ENCODE results near the gene MGAT4C. TPM values are rescaled to one million over a fixed set of nuclear protein-coding genes. Genes with fewer than 3 reads are reported as not detected.

MGAT4C gene
- total RNA-seq, 1 donor from 2014 or later, result not detected

DNA sequence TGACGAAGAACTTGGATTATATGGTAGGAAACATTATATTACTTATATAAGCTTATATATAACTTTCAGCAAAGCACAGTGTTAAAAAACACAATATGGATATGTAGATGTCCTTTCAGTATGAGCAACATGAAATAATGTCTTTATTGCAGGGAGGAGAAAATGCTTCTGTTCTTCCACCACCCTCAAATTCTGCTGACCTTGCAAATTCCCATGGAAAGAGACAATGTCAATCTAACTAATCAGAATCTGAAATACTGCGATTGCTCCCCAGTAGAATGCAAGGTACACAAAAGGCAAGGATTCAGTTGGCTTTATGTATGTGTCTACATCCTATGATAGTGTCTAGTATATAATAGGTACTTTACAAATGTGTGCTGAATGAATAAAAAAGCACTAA, 26.4 kb downstream of the MGAT4C start:
- no peak for DNase-seq (ENCODE audit: low read depth)

DNA sequence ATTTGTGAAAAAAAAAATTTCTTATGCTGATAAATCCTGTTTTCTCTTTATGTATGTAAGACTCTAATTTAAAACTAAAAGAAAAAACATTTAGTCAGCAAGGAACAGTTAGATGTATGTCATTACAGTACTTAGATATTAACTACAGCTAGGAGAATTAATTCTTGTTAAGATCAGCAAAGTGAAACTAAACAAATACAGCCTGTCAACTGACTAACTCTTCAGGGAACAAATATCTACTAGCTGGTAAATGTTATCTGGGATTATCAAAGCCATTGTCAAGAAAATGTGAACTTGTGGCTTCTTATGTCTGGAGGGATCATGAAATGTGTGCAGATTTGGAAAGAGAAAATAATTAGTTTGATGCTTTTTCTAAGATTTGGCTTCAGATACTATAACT, 27.5 kb downstream of the MGAT4C start:
- peak; percentile 53 for DNase-seq (ENCODE audit: low read depth)

DNA sequence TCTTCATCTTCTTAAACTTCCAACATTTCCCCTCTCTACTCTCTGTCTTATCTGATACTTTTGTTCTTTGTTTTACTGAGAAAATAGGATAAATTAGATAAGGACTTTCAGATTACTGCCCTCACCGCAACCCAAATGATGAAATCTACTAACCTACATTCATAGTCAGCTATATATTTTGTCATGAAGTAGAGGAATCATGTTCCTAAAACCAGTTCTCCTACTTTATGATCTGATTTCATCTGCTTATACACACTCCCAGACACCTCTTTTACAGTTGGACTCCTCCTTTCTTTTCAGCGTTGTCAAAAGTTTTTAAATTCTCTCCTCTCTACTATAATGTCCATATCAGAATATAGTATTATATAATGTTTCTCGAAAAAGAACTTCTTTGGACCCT, 29.7 kb downstream of the MGAT4C start:
- no peak for DNase-seq (ENCODE audit: low read depth)

DNA sequence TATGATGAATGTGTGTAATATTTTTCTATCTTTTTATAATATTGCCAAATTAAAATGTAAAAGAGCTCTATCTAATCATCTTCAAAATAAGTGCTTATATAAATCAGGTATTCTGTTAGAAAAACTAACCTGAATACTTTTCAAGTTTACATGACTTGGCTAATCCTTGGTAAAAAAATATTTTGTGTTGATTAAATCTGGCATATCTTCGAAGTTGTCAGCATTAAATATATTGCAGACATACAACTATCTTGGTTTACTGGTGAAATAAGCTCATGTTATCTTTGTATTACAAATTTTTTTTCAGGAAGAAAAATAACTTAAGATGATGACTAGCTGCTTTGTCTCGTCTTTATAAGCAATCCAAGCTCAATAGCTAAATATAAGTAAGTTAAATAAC, 39.6 kb downstream of the MGAT4C start:
- DNase-seq (ENCODE audit: low read depth), result no peak

DNA sequence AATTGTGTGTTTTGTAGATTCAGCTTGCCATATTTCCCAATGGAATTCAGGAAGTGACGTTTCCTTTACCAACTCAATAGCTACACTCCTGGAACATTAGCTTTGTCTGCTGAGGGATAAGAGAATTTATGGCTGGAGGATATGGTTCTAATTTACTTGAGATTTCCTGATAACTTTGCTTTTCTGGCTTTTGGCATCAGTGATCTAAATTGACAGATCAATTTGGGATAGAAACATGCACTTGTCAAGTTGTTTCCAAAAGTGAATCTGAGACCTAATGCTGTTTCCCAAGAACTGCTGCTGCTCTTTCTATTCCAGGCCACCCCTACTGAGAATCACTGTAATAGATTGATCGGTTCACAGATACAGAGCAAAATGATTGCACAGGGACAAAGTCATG, 43.2 kb downstream of the MGAT4C start:
- DNase-seq (ENCODE audit: low read depth), result no peak

DNA sequence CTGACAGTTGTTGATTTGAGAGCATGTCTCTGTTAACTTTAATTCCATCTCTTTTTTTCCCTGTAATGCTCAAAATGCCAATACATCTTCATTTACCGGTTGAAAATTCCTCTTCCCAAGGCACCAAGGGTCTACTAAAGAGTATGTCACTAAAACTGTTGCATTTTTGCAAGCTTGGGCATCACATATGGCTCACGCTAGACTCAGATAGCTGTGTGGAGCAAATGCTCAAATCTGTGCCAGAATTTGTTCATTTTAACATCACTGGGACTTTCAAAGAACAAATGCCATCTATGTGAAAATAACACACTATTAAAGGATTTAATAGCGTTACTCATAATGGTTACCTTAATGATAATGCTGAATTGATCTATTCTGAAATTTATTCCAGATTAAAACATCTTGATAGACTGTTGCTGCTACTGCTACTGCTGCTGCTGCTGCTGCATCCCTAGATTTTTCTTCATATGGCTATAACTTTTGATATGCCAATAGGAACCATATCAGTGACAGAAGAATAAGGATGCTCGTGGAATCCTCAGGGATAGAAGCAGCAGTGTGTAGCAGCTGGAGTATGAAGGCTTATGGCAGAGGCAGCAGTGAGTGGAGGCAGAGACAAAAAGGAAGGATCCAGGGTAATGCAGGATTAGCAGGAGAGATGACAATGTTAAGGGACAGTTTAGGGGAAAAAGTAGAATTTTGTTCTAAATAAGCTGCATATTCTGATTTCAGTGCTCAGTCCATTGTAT, 57.3 kb downstream of the MGAT4C start:
- no peak for DNase-seq (ENCODE audit: low read depth)

DNA sequence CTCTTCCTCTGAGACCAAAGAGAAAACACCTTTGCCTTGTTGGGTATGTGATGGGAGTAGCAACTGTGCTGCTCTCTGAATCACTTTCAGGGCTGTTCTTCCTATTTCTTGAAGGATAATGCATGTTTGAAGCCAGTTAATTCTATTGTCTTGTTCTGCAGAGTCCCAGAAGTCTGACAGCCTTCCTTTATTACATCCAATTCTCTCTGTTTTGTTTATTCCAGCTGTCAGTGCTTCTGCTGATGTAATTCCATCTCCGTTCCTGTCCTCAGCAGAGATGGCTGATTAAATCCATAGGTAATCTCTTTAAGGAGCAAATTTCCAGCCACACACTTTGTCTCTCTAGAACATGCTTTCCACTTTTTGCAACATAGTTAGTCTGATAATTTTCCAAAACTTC, 59.7 kb downstream of the MGAT4C start:
- no peak for DNase-seq (ENCODE audit: low read depth)

DNA sequence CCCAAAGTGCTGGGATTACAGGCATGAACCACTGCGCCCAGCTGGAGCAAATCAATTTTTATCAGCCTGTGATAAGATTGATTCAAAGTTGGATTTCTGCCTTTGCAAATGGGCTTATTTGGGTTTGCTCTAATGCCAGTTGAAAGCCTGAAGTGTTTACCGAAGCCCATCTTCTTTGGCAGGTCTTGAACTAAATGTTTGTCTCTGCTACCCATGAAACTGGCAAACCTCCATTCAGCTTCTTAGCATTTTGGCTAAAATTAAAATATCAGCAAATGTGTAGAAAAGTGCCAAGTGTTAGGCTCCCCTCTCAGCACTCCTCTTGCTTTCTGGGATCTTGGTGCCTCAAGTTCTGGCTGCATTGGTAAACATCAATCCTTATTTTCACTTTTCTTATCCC, 61.5 kb downstream of the MGAT4C start:
- no peak for DNase-seq (ENCODE audit: low read depth)

DNA sequence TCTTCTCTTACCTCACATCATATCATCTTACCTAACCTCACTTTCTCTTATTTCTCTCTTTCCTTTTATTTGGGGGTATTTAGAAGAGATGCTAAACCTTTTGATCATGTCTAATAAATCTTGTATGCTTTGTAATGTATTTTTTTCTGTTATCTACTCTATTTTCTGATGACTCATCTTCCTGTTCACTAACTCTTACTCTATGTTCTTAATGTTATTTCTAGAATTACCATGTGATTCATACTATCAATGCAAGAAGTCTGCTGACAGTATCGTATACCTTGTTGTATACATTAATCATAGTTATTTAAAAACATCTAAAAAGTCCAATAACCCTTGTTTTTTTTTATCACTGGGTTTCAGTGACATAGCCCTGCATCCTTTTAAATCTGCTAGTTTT, 62.3 kb downstream of the MGAT4C start:
- peak; percentile 14 for DNase-seq (ENCODE audit: low read depth)

DNA sequence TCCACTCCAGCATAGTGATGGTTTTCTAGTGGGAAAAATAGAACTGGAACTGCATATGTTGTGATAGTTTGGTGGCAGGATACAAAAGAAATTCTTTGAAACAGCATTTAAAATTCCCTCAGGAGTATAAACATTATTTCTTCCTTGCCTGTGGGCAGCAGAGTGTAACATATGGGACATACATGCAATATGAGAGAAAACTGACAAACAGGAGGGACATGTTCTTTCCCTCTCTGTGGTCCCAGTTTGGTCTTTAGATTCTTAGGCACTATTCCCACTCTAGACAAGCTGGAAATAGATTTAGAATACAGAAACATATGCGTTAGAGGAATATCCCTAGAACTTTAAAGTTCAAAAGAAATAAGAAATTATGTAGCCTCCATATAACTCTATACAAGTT, 68.0 kb downstream of the MGAT4C start:
- DNase-seq (ENCODE audit: low read depth), result no peak

DNA sequence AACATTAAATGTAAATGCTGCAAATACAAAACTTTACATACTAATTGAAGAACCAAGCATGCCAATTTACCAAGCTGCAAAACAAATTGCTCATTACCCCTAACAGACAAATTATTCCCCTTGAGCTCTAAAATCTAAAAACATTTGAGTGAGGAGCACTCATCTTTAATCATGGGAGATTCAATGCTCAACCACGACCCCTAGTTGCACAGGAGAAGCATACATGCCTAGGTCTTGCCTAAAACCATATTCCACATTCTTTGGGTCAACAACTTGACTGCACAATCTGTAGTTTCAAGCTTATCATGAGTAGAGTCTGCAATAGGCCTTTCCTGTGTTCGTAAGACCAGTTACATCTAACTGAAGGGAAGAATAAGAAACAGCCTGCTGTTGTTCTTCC, 69.7 kb downstream of the MGAT4C start:
- peak; percentile 3 for DNase-seq (ENCODE audit: low read depth)

DNA sequence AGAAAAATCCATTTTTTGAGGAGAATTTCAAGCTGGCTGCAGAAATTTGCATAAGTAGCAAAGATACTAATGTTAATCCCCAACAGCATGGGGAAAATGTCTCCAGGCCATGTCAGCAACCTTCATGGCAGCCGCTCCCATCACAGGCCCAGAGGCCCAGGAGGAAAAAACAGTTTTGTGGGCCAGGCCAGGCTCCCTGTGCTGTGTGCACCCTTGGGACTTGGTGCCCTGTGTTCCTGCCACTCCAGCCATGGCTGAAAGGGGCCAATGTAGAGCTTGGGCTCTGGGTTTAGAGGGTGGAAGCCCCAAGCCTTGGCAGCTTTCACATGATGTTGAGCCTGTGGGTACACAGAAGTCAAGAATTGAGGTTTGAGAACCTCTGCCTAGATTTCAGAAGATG, 76.3 kb downstream of the MGAT4C start:
- DNase-seq (ENCODE audit: low read depth), result no peak

DNA sequence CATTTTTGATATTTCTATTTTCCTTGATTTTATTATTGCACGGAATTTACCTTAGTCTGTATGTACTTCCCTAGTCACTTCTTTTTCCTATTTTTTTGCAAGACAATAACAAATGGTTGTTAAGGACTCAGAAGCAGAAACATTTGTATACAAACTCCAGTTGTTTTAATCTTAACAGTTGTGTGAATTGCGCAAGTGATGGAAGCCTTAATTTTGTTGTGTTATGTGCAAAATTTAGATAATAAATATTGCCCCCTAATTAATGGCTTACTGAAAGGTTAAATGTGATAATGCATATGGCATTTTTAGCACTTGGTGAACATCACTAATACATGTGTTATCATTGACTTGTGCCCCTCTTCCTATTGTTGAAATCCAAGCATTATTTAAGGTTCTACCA, 82.0 kb downstream of the MGAT4C start:
- DNase-seq (ENCODE audit: low read depth), result no peak

DNA sequence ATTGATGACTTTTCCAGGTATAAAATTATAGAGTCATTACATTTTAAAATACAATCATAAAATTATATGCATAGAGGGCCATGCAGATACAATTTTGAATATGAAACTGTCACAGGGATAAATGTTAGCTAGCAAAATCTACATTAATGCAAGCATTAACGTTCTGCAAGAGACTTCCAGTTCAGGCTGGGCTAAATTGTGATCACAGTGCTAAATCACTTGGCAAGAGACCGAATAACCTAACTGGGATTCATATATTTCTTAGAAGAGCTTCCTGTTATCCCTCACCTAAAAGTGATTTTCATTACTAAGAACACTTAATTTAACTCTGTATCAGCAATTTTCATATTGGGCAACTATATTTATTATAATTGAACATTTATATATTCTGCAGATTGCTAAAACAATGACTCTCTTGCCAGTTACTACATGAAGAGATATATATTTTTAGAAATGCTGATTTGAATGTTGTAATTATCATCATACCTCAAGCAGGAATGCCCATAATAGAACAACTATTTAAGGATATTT, 83.2 kb downstream of the MGAT4C start:
- DNase-seq (ENCODE audit: low read depth), result no peak

DNA sequence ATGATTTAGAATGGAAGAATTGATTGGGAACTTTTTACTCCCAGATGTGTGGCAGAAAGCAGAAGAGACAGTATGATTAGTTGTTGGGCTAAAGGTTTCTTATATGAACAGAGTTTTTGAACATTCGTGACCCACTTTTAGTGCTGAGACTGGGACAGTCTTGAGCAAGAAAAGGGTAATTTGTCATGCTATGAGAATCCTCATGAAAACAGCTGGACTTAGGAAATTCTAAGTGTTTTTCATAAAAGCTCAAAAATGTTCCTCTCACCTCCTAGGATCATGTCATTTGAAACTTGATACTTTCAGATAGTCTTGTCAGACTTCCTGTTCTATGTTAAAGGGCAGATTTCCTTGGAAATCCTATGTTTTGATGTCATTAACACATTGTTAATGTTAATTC, 86.1 kb downstream of the MGAT4C start:
- DNase-seq (ENCODE audit: low read depth), result no peak

DNA sequence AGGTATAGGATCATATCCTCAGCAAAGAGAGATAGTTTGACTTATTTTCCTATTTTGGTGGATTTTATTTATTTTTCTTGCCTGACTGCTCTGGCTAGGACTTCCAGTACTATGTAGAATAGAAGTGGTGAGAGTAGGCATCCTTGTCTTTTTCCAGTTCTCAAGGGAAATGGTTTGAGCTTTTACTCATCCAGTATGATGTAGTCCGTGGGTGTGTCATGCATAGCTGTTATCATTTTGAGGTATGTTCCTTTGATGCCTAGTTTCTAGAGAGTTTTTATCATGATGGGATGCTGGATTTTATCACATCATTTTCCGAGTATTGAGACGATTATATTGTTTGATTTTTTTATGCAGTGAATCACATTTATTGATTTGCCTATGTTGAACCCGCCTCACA, 97.2 kb downstream of the MGAT4C start:
- DNase-seq (ENCODE audit: low read depth), result no peak

DNA sequence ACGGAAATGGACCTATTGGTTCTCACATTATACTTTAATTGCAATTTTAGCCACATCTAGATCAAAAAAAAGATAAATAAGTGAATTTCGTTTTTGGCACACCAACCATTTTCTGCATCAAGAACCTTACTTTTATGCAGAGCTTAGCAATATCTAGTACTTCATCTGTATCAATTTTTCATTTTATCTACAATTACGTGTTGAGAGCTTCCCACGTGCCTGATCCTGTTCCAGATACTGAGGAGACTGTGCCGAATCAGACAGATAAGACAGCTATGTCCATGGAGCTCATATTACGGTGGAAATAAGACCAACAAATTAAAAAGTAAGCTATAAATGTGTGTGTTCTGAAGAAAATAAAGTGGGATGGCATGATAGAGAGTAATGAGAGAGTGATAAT, 101.6 kb downstream of the MGAT4C start:
- DNase-seq (ENCODE audit: low read depth), result no peak

DNA sequence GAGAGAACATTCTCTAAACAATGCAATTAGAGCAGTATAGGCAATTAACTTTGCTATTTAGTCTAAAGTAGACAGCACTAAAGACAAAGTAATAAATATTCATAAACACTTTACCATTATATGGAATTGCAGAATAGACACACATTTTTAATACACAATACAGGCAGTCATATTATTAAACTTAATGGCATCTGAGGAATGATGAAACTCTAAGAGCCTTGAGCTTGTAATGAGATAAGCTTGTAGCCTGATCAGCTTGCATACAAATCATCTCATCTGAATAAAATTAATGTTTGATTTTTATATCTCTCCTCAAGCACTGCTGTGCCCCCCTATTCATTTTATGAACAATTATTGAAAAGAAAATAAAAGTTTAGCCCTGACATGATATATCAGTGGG, 107.6 kb downstream of the MGAT4C start:
- DNase-seq (ENCODE audit: low read depth), result no peak

DNA sequence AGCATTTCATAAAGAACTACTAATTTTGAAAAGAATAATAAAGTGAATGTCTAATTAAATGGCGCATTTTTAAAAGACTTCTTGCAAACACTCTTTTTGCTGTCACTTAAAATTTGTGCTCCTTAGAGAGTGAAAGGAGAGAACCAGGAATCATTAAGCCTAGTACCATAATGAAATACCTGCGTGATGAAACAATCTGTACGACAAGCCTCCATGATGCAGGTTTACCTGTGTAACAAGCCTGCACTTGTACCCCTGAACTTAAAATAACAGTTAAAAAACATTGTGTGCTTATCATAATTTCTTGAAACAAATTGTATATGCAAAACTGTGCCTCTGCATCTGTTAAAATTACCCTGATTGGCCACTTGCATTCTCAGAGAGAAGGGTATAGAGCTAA, 108.1 kb downstream of the MGAT4C start:
- DNase-seq (ENCODE audit: low read depth), result no peak

DNA sequence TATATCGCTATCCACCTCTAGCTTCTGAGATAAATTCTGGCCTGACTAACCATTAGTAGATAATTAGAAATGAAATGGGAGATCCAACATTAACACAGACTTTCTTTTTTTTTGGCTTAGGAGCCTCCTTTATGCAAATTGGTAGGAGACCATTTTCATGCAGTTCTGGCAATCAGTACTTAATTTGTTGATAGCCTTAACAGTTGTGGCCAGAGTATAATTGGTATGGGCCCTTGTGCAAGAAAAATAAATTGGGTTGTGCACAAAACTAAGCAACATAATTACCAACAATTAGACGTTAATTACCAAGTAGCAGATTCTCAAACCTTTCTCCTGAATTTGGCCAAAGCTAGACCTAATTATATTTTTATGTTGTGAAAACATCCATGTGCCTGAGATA, 111.0 kb downstream of the MGAT4C start:
- no peak for DNase-seq (ENCODE audit: low read depth)

DNA sequence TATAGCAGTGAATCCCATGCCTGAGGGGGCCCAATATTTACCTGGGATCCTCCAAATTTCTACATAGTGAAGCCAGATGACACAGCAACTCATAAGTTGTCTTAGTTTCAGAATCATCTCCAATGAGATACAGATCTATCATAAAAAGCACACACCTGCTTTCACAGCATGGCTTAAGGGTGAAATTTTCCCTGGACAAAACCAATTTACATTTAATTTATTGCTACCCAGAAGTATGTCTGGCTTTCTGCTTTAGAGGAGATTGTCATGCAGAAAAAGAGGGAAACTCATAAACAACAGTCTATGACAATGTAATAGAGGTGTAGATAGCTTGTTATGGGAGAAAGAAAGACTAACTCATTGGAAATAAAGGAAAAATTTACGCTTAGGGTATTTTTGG, 113.0 kb downstream of the MGAT4C start:
- no peak for DNase-seq (ENCODE audit: low read depth)

DNA sequence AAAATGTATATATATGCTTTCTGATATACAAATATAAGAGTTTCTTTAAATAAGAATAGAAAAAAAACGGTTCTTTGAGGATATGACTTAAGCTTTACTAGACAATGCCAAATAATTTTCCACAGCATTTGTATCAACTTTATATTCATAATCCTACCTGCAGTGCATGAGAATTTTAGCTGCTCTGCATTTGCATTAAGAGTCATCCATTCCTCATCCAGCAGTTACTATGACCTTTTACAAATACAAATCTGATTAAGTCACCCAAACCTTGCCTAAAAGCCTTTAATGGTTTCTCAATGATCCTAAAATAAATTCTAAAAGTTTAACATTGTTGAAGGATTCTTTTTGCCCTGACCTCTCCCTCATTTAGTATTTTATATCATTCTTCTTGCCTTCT, 116.5 kb downstream of the MGAT4C start:
- no peak for DNase-seq (ENCODE audit: low read depth)

DNA sequence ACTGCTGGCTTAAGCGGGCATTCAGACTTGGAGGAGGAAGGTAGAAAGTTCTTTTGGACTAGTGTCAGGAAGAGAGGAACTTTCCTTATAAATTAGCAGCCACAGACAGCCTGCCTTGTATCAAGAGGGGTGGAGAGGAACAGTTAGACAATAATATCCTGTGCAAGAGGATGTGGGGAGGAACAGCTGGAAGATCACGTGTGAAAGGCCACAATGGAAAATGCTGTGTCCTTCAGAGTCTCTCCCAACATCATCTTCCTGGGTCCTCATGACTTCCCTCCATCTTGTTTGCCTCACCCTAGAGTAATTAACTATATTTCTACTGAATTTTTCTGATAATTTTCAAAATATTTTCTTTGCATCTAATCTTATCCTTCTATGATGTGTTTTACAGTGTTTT, 117.4 kb downstream of the MGAT4C start:
- DNase-seq (ENCODE audit: low read depth), result no peak

DNA sequence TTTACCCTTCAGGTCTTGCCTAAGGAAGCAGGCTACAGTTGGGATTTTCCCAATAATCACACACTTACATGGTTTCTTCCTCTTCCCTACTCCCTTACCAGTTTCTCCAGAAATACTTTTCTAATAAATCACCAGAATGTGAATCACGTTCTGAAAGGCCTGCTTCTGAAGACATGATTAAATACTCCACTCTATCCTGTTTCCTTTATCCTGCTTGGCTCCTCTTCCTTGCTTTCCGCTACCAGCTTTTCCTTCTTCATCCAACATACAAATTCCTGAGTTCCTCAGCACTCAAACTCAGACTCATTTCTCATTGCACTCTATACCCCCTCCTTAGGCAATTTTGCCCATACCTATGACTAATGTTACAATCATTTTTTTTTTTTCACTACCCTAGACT, 118.3 kb downstream of the MGAT4C start:
- DNase-seq (ENCODE audit: low read depth), result peak; percentile 88
